HUES64 (cell line): Measurements from ENCODE around the gene ITGA5. TPM values are rescaled to one million over a fixed set of nuclear protein-coding genes. Genes with fewer than 3 reads are reported as not detected.
A peak's percentile ranks its signal among the peaks of the same experiment; 100 is the strongest.

Experiments
- H3K27ac ChIP-seq: 2 replicates; pipeline ENCODE4 v1.7.0; 2013; ENCODE audit warnings: low read depth, low read length, inconsistent platforms
- H3K27me3 ChIP-seq: 2 replicates; pipeline ENCODE4 v1.6.1; 2013; ENCODE audit warnings: mild to moderate bottlenecking, low read length; ENCODE audit not compliant: insufficient read depth
- H3K36me3 ChIP-seq: 2 replicates; pipeline ENCODE4 v1.6.1; 2013; ENCODE audit warnings: mild to moderate bottlenecking, low read length; ENCODE audit not compliant: insufficient read depth
- H3K4me1 ChIP-seq: 2 replicates; pipeline ENCODE4 v1.6.1; 2013; ENCODE audit warnings: mild to moderate bottlenecking, low read length, moderate library complexity; ENCODE audit not compliant: insufficient read depth
- H3K4me3 ChIP-seq: 2 replicates; pipeline ENCODE4 v1.5.1; 2013; ENCODE audit warnings: mild to moderate bottlenecking, low read length, moderate library complexity
- H3K9ac ChIP-seq: 2 replicates; pipeline ENCODE4 v1.6.1; 2013; ENCODE audit warnings: mild to moderate bottlenecking, low read depth, low read length
- H3K9me3 ChIP-seq: 2 replicates; pipeline ENCODE4 v1.6.1; 2013; ENCODE audit warnings: low read depth, low read length; ENCODE audit not compliant: insufficient read depth
- WGBS: fragments of 150-250, 120-280 bp; methylation state at CpG from one replicate; pipeline ENCODE4 v1.1.7; 2013; ENCODE audit warnings: missing lambda C conversion rate; 5-methylcytosine and 5-hydroxymethylcytosine counted together
- polyA plus RNA-seq, 2 experiments: library from polyadenylated mRNA; stranded (reverse); fragments of 50-300 nt; gene quantifications; one replicate each; pipeline ENCODE4 v1.2.3, GENCODE V29; 2013

ITGA5 gene
- 25.0 TPM for polyA plus RNA-seq (2013, experiment 1 of 2)
- 33.9 TPM for polyA plus RNA-seq (2013, experiment 2 of 2)

DNA sequence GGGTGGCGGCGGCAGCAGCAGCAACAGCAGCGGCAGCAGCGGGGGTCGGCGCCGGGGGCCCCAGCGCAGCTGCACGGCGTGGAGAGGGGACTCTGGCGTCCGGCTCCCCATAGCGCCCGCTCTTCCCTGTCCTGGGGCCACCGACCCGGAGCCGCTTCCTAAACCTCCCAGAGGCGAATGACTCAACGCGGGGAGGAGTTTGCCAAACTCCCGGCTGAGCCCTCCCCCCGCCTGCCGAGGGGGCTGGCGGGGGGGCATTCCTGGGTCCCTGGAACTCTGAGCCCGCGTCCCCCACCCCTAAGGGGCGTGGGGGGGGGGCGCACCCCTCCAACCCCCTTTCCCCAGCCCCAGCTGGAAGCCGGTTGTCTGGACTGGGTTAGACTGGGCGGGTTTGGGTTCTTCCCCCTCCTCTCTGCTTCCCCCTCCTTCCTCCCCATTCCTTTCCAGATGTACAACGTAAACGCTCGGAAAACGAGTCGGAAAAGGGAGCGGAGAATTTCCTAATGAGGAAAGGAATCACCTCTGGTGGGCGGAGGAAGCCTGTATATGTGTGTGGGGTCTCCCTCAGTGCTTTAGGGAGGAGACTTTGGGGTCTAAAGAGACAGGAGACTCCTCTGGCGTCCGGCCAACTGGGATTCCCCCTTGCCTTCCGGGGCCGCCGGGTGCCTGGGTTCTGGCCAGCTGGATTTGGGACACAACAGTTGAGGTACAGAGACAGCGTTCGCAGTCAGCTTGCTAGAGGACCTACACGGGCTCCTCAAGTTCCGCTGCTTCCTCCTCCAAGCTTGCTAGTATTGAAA is at the start of gene ITGA5:
Gene ITGA5 (minus strand): TSS at position 179 of the 800 bp plus-strand sequence. CDS start 68 bp downstream, at position 111.
- 5% methylated on average over 41 of the region's 46 CpGs for WGBS
- Histone ChIP-seq H3K4me1 (peaks cover 28% of the 10 kb centered on the region), H3K4me3 (peak within 1 kb of the TSS; percentile 86), H3K9ac (peak within 1 kb of the TSS; percentile 66), H3K27ac (peak within 1 kb of the TSS; percentile 61), H3K36me3 (no peaks in the 10 kb centered on the region), H3K9me3 (no peaks in the 10 kb centered on the region), H3K27me3 (peaks cover 23% of the 10 kb centered on the region)

DNA sequence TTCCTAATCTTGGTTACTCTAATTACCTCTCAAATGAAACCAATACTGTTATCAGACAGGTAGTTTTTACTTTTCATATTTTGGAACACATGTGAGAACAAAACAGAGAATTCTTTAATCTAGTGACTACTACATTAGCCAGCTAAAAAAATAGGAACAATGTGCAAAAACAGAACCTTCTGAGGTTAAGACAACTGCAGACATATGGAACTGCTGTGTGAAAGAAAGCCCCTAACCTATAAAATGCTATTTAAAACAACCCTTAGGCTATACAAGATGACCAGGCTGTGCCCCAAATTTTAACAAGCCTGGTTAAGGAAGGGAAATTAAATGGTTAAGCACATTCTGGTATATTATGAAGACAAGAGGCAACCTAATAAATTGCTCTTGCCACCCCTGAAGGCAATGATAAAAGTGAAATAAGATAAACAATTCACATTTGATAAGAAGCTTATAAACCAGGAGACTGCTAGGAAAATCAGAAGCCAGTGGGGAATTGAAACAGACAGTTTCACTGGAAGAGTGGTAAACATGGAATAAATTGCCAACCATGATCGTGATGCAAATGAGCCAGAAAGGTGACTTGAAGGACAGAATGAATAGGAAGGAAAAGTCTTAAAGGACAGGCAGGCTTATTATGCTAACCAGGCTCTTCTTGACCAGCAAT is 46.9 kb upstream of the ITGA5 start:
- no peaks in the 10 kb centered on the region for H3K36me3 ChIP-seq
- no peak overlapping the region for H3K9ac ChIP-seq
- H3K4me3 ChIP-seq: no peak overlapping the region
- no peaks in the 10 kb centered on the region for H3K9me3 ChIP-seq
- H3K27me3 ChIP-seq: peaks cover 40% of the 10 kb centered on the region
- no peaks in the 10 kb centered on the region; the same call in 1 of the 2 replicates for H3K4me1 ChIP-seq
- 75% methylated on average over 1 of the region's 1 CpG for WGBS
- H3K27ac ChIP-seq: no peak overlapping the region

DNA sequence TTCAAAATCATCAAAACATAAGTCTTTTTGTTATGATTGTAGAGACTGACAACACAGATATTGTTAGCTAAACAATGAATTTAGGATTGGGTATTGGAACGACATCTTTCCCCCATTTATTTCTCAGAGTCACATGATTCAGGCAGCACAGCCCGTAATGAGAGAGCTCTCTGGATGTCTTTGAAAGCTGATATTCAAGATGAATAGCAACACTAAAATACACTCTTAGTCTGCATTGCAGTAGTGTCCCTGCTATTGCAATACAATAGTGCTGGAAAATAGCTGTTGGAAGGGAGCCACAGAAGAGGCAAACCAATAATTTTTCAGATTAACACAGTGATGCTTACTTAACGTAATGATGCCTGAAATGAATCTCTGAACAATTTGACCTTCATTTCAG is 44.4 kb upstream of the ITGA5 start:
- H3K4me3 ChIP-seq: no peak overlapping the region
- H3K36me3 ChIP-seq: no peaks in the 10 kb centered on the region
- WGBS: 91% methylated on average over 1 of the region's 3 CpGs
- H3K9ac ChIP-seq: no peak overlapping the region
- peaks cover 62% of the 10 kb centered on the region for H3K27me3 ChIP-seq
- no peaks in the 10 kb centered on the region for H3K9me3 ChIP-seq
- no peak overlapping the region for H3K27ac ChIP-seq
- H3K4me1 ChIP-seq: no peaks in the 10 kb centered on the region

DNA sequence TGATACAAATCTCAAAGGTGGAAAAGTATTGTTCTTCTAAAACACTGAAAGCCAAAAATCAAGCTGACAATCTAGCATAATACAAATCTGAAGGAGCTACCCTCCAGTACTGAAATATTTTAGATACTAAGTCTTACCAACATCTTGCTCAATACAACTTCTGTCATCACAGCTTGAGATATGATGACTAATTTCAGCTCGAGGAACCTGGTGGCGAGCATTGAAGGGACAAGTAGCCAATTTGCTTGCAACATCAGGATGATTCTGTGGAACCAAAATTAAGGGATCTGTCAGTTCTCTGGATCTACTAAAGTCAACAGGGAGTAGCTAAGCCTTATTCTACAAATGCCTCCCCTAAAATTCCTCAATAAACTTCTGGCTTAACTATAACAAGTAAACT is 44.0 kb upstream of the ITGA5 start:
- 89% methylated on average over 2 of the region's 2 CpGs for WGBS
- H3K27me3 ChIP-seq: peaks cover 66% of the 10 kb centered on the region

DNA sequence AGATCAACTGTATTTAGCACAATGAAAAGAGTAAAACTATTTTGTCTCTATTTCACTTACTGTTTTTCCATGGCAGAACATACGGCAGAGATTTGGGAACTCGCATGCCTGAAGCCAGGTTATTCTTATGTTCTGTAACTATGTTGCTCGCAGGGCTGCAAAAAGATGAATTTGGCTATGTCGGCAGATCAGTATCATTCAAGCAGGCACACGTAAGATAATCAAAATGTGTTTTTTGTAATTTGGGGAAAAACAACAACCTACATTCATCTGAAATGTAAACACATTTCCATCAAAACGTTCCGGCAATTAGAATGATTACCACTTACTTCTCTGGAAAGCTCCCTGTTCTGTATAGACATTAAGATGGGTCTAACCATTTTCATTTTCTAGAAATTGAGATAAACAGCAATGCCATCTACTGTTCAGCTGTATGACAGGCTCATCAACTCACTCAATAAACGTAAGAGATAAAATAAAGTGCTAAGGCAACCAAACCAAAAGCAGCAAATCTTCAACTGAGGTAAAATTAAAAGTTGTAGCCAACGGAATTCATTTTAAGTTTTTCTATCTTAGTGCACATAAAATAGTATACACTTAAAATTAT is 41.4 kb upstream of the ITGA5 start:
- no peaks in the 10 kb centered on the region for H3K4me1 ChIP-seq
- WGBS: 92% methylated on average over 8 of the region's 9 CpGs
- no peaks in the 10 kb centered on the region for H3K9me3 ChIP-seq
- H3K4me3 ChIP-seq: no peak overlapping the region
- no peaks in the 10 kb centered on the region for H3K36me3 ChIP-seq
- H3K9ac ChIP-seq: no peak overlapping the region
- no peak overlapping the region for H3K27ac ChIP-seq
- peaks cover 91% of the 10 kb centered on the region for H3K27me3 ChIP-seq

More for the DNA sequence above, 44.0 kb upstream of the ITGA5 start:
- no peak overlapping the region for H3K27ac ChIP-seq
- no peaks in the 10 kb centered on the region for H3K9me3 ChIP-seq
- H3K4me3 ChIP-seq: no peak overlapping the region
- no peaks in the 10 kb centered on the region for H3K36me3 ChIP-seq
- H3K4me1 ChIP-seq: no peaks in the 10 kb centered on the region
- H3K9ac ChIP-seq: no peak overlapping the region

DNA sequence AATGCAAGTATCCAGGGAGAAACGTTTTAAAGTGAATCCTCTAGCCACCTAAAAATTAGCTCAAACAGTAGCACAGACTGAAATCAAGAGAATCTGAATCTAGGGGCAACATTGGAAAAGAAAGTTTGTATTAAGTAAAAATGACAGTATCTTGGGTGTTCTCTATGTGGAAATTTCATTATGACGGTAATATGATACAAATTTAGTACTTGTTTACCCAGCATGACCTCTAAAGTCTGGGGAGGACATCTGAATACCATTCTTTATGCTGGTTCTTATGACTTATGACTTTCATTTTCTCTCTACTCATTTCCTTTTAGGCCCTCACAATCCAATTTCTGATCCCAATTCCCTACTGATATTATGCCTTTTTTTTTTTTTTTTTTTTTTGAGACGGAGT is 40.3 kb upstream of the ITGA5 start:
- Histone ChIP-seq H3K27me3 (peaks cover 96% of the 10 kb centered on the region), H3K36me3 (no peaks in the 10 kb centered on the region)

DNA sequence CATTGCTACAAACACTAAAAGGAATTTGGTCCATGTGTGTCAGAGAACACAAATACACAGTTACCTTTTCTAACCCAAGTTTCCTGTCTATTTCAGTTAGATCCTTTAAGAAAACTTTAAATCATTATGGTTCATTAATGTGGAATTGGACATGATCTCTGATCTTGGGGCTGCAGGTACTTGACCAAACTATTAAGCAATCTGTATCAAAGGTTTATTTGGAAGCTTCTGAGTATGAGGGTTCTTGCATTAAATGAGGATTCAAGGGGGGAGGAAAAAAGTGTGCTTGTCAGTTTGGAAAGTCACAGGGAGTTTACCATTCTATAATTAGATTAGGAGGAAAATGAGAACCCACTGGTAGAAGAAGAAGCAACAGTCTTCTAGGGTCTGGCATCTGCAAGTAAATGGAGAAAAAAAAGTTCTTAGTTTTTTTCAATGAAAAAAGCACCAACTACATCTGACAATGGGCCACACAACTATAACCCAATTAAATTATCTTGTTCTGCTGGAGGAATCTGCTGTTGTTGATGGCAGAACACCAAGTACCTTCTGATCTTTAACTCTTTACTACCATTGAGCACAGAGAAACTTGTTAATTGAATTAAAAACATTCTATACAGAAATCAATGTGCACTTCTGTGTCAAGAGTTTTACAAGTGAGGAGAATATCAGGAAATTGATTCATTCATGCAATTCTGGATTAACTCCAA is 36.8 kb upstream of the ITGA5 start:
- no peak overlapping the region for H3K27ac ChIP-seq
- no peak overlapping the region for H3K9ac ChIP-seq
- H3K4me1 ChIP-seq: no peaks in the 10 kb centered on the region
- H3K36me3 ChIP-seq: no peaks in the 10 kb centered on the region
- H3K9me3 ChIP-seq: no peaks in the 10 kb centered on the region
- no peak overlapping the region for H3K4me3 ChIP-seq
- peaks cover 96% of the 10 kb centered on the region for H3K27me3 ChIP-seq

More for the DNA sequence above, 40.3 kb upstream of the ITGA5 start:
- H3K4me1 ChIP-seq: no peaks in the 10 kb centered on the region
- no peak overlapping the region for H3K4me3 ChIP-seq
- H3K27ac ChIP-seq: no peak overlapping the region
- no peak overlapping the region for H3K9ac ChIP-seq
- no peaks in the 10 kb centered on the region for H3K9me3 ChIP-seq
- 87% methylated on average over 2 of the region's 3 CpGs for WGBS

DNA sequence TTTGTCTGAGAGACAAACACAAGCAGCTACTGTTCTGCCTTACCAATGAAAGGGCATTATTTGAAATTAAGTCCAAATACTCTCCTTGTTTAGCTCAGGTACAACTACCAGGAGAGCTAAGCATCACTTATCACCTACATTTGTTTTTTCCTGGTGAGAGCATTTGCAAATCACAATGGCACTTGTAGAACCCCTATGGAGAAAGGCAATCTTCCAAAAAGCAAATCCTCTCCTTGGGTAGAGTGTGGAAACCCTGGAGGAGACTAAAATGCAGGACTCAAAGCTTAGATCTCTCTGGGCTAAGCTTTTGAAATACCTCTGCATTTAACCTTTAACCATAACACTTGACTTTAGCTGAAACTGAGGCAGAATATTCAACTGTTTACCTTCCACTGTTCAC is 33.6 kb upstream of the ITGA5 start:
- H3K36me3 ChIP-seq: no peaks in the 10 kb centered on the region
- H3K4me1 ChIP-seq: no peaks in the 10 kb centered on the region
- peaks cover 100% of the 10 kb centered on the region for H3K27me3 ChIP-seq
- no peaks in the 10 kb centered on the region for H3K9me3 ChIP-seq
- no peak overlapping the region for H3K27ac ChIP-seq
- H3K4me3 ChIP-seq: no peak overlapping the region
- no peak overlapping the region for H3K9ac ChIP-seq

DNA sequence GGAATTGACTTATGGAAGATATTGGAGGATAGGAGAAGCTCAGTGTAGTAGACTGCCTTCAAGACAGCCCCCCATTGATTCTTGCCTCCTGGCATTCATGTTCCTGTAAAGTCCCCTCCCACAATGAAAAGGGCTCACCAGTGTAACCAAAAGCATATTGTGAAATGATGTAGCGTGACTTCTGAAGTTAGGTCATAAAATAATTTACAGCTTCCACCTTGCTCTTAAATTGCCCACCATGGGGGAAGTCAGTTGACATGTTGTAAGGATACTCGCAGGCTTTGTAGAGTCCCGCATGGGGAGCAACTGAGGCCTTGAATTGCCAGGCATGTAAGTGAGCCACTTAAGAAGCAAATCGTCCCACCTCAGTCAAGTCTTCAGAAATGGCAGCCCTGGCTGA is 29.3 kb upstream of the ITGA5 start:
- Histone ChIP-seq H3K27me3 (peaks cover 98% of the 10 kb centered on the region), H3K36me3 (no peaks in the 10 kb centered on the region), H3K9me3 (no peaks in the 10 kb centered on the region), H3K9ac (no peak overlapping the region), H3K27ac (no peak overlapping the region), H3K4me1 (no peaks in the 10 kb centered on the region), H3K4me3 (no peak overlapping the region)
- 93% methylated on average over 4 of the region's 4 CpGs for WGBS

DNA sequence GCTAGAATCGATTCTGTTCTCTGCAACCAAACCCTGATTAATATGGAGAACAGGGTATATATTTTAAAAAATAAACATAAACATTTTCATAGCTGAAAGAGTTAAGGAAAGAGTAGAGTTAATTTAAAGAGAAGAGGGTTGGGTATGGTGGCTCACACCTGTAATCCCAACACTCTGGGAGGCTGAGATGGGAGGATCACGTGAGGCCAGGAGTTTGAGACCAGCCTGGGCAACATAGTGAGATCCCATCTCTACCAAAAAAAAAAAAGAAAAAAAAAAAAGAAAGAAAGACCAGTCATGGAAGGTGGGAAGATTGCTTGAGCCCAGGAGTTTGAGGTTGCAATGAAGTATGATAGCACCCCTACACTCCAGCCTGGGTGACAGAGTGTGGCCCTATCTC is 28.9 kb upstream of the ITGA5 start:
- Histone ChIP-seq H3K27ac (no peak overlapping the region), H3K36me3 (no peaks in the 10 kb centered on the region), H3K27me3 (peaks cover 98% of the 10 kb centered on the region), H3K4me3 (no peak overlapping the region), H3K4me1 (peaks cover 2% of the 10 kb centered on the region; the same call in 1 of the 2 replicates), H3K9me3 (no peaks in the 10 kb centered on the region), H3K9ac (no peak overlapping the region)
- WGBS: no CpG with 5 or more reads among the region's 2 CpGs

DNA sequence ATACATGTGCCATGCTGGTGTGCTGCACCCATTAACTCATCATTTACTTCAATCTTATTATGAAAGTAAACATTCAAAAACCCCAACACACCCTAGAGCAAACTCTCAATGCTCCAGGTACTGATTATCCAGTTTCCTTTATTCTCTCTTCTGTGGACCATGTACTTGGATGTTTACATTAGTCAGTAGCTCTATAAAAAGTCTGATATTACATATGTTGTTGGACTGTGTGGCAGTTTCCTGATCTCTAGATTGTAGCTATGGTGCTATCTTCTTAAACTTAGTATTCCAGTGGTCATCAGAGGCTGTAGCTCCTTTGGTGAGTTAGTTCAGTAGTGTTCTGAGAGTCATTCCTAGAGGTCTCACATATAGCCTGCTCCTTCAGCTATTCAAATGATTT is 25.1 kb upstream of the ITGA5 start:
- Histone ChIP-seq H3K4me1 (peaks cover 11% of the 10 kb centered on the region; the same call in 1 of the 2 replicates), H3K27me3 (peaks cover 76% of the 10 kb centered on the region), H3K4me3 (no peak overlapping the region), H3K9ac (no peak overlapping the region), H3K36me3 (no peaks in the 10 kb centered on the region), H3K27ac (no peak overlapping the region), H3K9me3 (no peaks in the 10 kb centered on the region)
